GM12801 (cell line): ENCODE results near the gene LLGL1.

ENCODE experiments used
- TF ChIP-seq, protein P1 (sequence below): IDR thresholded peaks from one replicate; pipeline ENCODE4 v1.5.1; 2011; ENCODE audit warnings: control low read depth; ENCODE audit not compliant: insufficient read length; ENCODE audit errors: extremely low read depth

The LLGL1 gene

DNA sequence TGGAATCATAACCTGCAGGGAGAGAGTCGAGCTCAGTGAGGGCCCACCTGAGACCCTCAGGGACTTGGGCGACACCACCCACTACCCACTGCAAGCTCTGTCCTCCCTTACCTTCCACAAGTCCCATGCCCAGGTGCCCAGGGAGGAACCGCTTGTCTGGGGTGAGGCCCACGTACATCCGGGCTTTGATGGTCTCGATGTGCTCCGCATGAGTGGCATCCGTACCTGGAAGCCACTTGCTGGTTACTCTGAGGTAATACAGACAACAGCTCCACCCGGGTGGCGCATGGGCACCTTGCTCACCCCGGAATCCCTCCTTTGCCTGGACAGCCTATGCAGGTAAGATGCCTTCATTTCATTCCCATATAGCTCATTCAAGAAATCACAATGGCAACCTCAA is 59.9 kb downstream of the LLGL1 start:
- TF ChIP-seq, protein P1, sequence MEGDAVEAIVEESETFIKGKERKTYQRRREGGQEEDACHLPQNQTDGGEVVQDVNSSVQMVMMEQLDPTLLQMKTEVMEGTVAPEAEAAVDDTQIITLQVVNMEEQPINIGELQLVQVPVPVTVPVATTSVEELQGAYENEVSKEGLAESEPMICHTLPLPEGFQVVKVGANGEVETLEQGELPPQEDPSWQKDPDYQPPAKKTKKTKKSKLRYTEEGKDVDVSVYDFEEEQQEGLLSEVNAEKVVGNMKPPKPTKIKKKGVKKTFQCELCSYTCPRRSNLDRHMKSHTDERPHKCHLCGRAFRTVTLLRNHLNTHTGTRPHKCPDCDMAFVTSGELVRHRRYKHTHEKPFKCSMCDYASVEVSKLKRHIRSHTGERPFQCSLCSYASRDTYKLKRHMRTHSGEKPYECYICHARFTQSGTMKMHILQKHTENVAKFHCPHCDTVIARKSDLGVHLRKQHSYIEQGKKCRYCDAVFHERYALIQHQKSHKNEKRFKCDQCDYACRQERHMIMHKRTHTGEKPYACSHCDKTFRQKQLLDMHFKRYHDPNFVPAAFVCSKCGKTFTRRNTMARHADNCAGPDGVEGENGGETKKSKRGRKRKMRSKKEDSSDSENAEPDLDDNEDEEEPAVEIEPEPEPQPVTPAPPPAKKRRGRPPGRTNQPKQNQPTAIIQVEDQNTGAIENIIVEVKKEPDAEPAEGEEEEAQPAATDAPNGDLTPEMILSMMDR, result no peak

DNA sequence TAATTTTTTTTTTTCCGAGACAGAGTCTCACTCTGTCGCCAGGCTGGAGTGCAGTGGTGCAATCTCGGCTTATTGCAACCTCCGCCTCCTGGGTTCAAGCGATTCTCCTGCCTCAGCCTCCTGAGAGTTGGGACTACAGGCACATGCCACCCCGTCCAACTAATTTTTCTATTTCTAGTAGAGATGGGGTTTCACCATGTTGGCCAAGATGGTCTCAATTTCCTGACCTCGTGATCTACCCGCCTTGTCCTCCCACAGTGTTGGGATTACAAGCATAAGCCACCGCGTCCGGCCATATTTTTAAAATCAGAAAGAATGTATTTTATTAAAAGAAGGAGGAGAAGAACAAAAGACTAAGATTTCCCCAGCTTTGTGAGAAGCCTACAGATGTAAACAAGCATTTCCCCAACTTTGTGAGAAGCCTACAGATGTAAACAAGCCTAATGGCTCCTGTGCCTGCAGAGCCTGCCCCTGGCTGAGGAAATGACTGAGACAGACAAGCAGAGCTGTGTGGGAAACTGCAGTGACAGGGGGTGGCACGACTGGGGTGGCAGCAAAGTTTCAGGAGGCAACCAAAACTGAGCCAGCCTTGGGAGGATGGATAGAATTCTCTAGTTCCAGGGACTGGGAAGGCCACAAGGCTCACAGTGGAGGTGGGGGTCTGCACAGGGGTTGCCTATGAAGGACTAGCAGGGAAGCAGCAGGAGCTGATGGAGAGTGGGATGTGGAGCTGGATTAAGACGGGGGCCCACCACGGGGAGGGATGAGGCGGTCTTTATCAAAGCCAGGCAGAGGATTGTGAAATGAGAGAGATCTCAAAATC is 66.5 kb downstream of the LLGL1 start:
- TF ChIP-seq, protein P1, result no peak
